ENCODE results near the gene CDH9. TPM values are rescaled to one million over a fixed set of nuclear protein-coding genes. Genes with fewer than 3 reads are reported as not detected.
"Not testable (repeated sequence)": the region's sequence is repeated elsewhere in the genome, so short reads cannot be mapped to it uniquely, and the experiment has no call there.

Gene CDH9
- total and polyA plus RNA-seq, 2 donors (not counting 1 experiment from before 2014, with no cell fraction given), result not detected

GRCh38 chr5:26856238-26856637 lies 182.1 kb downstream of the CDH9 start:
- Mint-ChIP-seq H3K27me3 (no peaks in the 10 kb centered on the region), H3K27ac (no peak overlapping the region), H3K4me1 (no peaks in the 10 kb centered on the region), H3K4me3 (no peak overlapping the region), H3K9me3 (ENCODE audit: insufficient read depth) (peaks cover 4% of the 10 kb centered on the region)
- Histone ChIP-seq H3K4me1 (ENCODE audit: control insufficient read depth in 2 of 2, insufficient read depth in 2 of 2, low read length in 2 of 2) (no peaks in the 10 kb centered on the region), H2AFZ (ENCODE audit: insufficient read depth, low read depth, low read length, poor library complexity, severe bottlenecking) (no peak overlapping the region), H3K9ac (ENCODE audit: low read length) (no peak overlapping the region), H4K20me1 (ENCODE audit: control insufficient read depth, insufficient read depth, low read length, poor library complexity, severe bottlenecking) (no peaks in the 10 kb centered on the region), H3K79me2 (ENCODE audit: control insufficient read depth, insufficient read depth, low read length) (no peaks in the 10 kb centered on the region), H3K27me3 (replicated peaks in 1 of 4; ENCODE audit: control extremely low read depth in 1 of 4, control insufficient read depth in 3 of 4, insufficient read depth in 4 of 4, low read length in 3 of 4) (no peaks in the 10 kb centered on the region), H3K36me3 (replicated peaks in 1 of 2; ENCODE audit: control extremely low read depth in 1 of 2, control insufficient read depth in 1 of 2, extremely low read depth in 1 of 2, insufficient read depth in 2 of 2, low read length in 1 of 2) (no peaks in the 10 kb centered on the region), H3K4me3 (ENCODE audit: control extremely low read depth in 1 of 5, extremely low read depth in 1 of 5, insufficient read depth in 1 of 5, low read depth in 2 of 5, low read length in 4 of 5) (no peak overlapping the region), H3K9me3 (ENCODE audit: control extremely low read depth in 1 of 3, control insufficient read depth in 2 of 3, insufficient read depth in 1 of 3, low read length in 2 of 3) (peaks cover 0 to 10% (median 9%) of the 10 kb centered on the region in 3 donors), H3K4me2 (replicated peaks; ENCODE audit: low read depth, low read length, poor library complexity, severe bottlenecking) (no peak overlapping the region), H3K27ac (ENCODE audit: low read length in 2 of 2) (no peak overlapping the region)
- intact Hi-C loops (cut with micrococcal nuclease), result no loop called here
- TF ChIP-seq EZH2 (IDR thresholded peaks at IDR 0.05; ENCODE audit: borderline replicate concordance, insufficient read depth, low read depth, low read length, poor library complexity, severe bottlenecking), result no peak
- TF ChIP-seq CTCF (IDR thresholded peaks at IDR 0.05), result no peak
- ATAC-seq (ENCODE audit: low read depth) (no peak), DNase-seq (no peak)
- POLR2A ChIA-PET, result no interaction called here
- CTCF ChIA-PET, result interaction anchor here (0.6 kb wide), 1 partner anchor 246 kb away, joined by 5 read pairs; no protein-coding TSS in a partner anchor

- DNase-seq; H3K4me3 ChIP-seq (ENCODE audit: control extremely low read depth in 1 of 5, extremely low read depth in 1 of 5, insufficient read depth in 1 of 5, low read depth in 2 of 5, low read length in 4 of 5); H2AFZ ChIP-seq (ENCODE audit: insufficient read depth, low read depth, low read length, poor library complexity, severe bottlenecking); intact Hi-C loops (cut with micrococcal nuclease); H3K79me2 ChIP-seq (ENCODE audit: control insufficient read depth, insufficient read depth, low read length); H3K9me3 Mint-ChIP-seq (ENCODE audit: insufficient read depth); ATAC-seq (ENCODE audit: low read depth); H3K36me3 ChIP-seq (replicated peaks in 1 of 2; ENCODE audit: control extremely low read depth in 1 of 2, control insufficient read depth in 1 of 2, extremely low read depth in 1 of 2, insufficient read depth in 2 of 2, low read length in 1 of 2); H3K9me3 ChIP-seq (ENCODE audit: control extremely low read depth in 1 of 3, control insufficient read depth in 2 of 3, insufficient read depth in 1 of 3, low read length in 2 of 3); H4K20me1 ChIP-seq (ENCODE audit: control insufficient read depth, insufficient read depth, low read length, poor library complexity, severe bottlenecking); POLR2A ChIA-PET; H3K4me3 Mint-ChIP-seq; H3K4me2 ChIP-seq (replicated peaks; ENCODE audit: low read depth, low read length, poor library complexity, severe bottlenecking); H3K9ac ChIP-seq (ENCODE audit: low read length); H3K27me3 ChIP-seq (replicated peaks in 1 of 4; ENCODE audit: control extremely low read depth in 1 of 4, control insufficient read depth in 3 of 4, insufficient read depth in 4 of 4, low read length in 3 of 4); H3K4me1 Mint-ChIP-seq; H3K27ac ChIP-seq (ENCODE audit: low read length in 2 of 2); H3K27ac Mint-ChIP-seq; H3K4me1 ChIP-seq (ENCODE audit: control insufficient read depth in 2 of 2, insufficient read depth in 2 of 2, low read length in 2 of 2); CTCF ChIA-PET; H3K27me3 Mint-ChIP-seq: not testable (repeated sequence)
- 93% methylated on average over 8 of the region's 8 CpGs for WGBS (ENCODE audit: insufficient coverage)
These were observed 185.9 kb downstream of the CDH9 start for GRCh38 chr5:26852450-26852849.
